Kidney (tissue), 14 donors: ENCODE data around the gene MOB1B. TPM values are rescaled to one million over a fixed set of nuclear protein-coding genes. Genes with fewer than 3 reads are reported as not detected.
"Not testable (repeated sequence)": the region's sequence is repeated elsewhere in the genome, so short reads cannot be mapped to it uniquely, and the experiment has no call there.

Experiments
- DNase-seq, 5 donors: peaks; one replicate each; pipeline ENCODE4 v3.0.0-alpha.2; 2013 to 2020
- FAIRE-seq: peaks from 2 replicates; lab custom pipeline; 2012; peaks lifted over from hg19 to GRCh38; lab: Jason Lieb, UNC
- H3K27ac ChIP-seq, 2 donors: one replicate each; pipeline ENCODE4 v1.7.0; 2013; ENCODE audit warnings: low read depth in 2 of 2, low read length in 2 of 2, inconsistent platforms in 1 of 2
- H3K27me3 ChIP-seq: one replicate; pipeline ENCODE4 v1.7.1; 2013; ENCODE audit warnings: low read length, inconsistent platforms; ENCODE audit not compliant: control insufficient read depth, insufficient read depth
- H3K36me3 ChIP-seq, 3 donors: one replicate each; pipeline versions ENCODE4 v1.7.0 to v1.7.1; 2013; ENCODE audit warnings: low read length in 3 of 3, control low read depth in 1 of 3, inconsistent platforms in 1 of 3; ENCODE audit not compliant: insufficient read depth in 3 of 3, control insufficient read depth in 2 of 3
- H3K4me1 ChIP-seq, 3 donors: one replicate each; pipeline versions ENCODE4 v1.7.0 to v1.7.1; 2013; ENCODE audit warnings: low read length in 3 of 3, inconsistent platforms in 1 of 3, low read depth in 1 of 3; ENCODE audit not compliant: control insufficient read depth in 2 of 3, insufficient read depth in 2 of 3
- H3K4me3 ChIP-seq, 3 donors: one replicate each; pipeline versions ENCODE4 v1.7.0 to v1.8.1; 2013; ENCODE audit warnings: low read length in 3 of 3, control low read depth in 1 of 3, inconsistent platforms in 1 of 3
- H3K9ac ChIP-seq, 3 donors: one replicate each; pipeline versions ENCODE4 v1.7.0 to v1.7.1; 2013; ENCODE audit warnings: low read length in 3 of 3, control low read depth in 1 of 3, inconsistent platforms in 1 of 3
- H3K9me3 ChIP-seq, 3 donors: one replicate each; pipeline versions ENCODE4 v1.7.0 to v1.7.1; 2013; ENCODE audit warnings: low read length in 3 of 3, control low read depth in 1 of 3, inconsistent platforms in 1 of 3; ENCODE audit not compliant: control insufficient read depth in 2 of 3, insufficient read depth in 1 of 3
- CTCF ChIP-seq: IDR thresholded peaks from 3 replicates; pipeline ENCODE4 v1.5.1; 2012; ENCODE audit warnings: mild to moderate bottlenecking, moderate library complexity, borderline replicate concordance; ENCODE audit not compliant: insufficient read depth; ENCODE audit errors: extremely low read depth
- intact Hi-C: fragments of 100-400 bp; cut with DNase I; formaldehyde crosslinking; loops from one replicate; pipeline ENCODE4 v1.11.1; 2022
- polyA plus RNA-seq: library from polyadenylated mRNA; stranded (reverse); fragments of 350-450 nt; fragmentation: Illumina TruSeq; extraction: RNeasy Lipid Tissue Mini Kit (QIAGEN cat#74804); gene quantifications from one replicate; pipeline ENCODE4 v1.2.3, GENCODE V29; 2014; ENCODE audit warnings: low read depth, low replicate concordance; ENCODE audit not compliant: insufficient read depth
- total RNA-seq: library from RNA; stranded (reverse); fragmentation: NEBNext Ultra II Directional; extraction: Animal tissue kit (Norgen Biotek cat#: 25700); gene quantifications from one replicate; pipeline ENCODE4 v1.2.1, GENCODE V29; 2021
- donor health status: control.
- donor health status: control.
- donor health status: control.
- donor health status: control.
- donor health status: control.
- donor health status: DM: yes; HTN: yes; CAD: no.
- donor health status: Normal renal cell carcinoma (clear cell type).

The MOB1B gene
- total and polyA plus RNA-seq, 2 donors from 2014 or later: 13.9 to 34.2 TPM

- H3K27me3 ChIP-seq: no peaks in the 10 kb centered on the region
- intact Hi-C loops: no loop called here
- FAIRE-seq (no peak), DNase-seq (peak in 3 of 5 donors; percentile 17 to 61 (median 56))
- no peak overlapping the region for H3K9ac ChIP-seq
- no peaks in the 10 kb centered on the region for H3K36me3 ChIP-seq
- H3K4me3 ChIP-seq: no peak overlapping the region
- no peak for TF ChIP-seq CTCF
- peaks cover 0 to 8% (median 5%) of the 10 kb centered on the region in 3 donors for H3K4me1 ChIP-seq
- H3K27ac ChIP-seq: peak overlapping the region in 1 of 2 donors; percentile 20
- no peaks in the 10 kb centered on the region for H3K9me3 ChIP-seq
Observed at GRCh38 chr4:70895811-70896491, 6.2 kb upstream of the MOB1B start.

GRCh38 chr4:70898581-70898980 is 3.6 kb upstream of the MOB1B start:
- FAIRE-seq, H3K9me3 ChIP-seq, H3K9ac ChIP-seq, intact Hi-C loops, DNase-seq, H3K4me3 ChIP-seq, H3K27me3 ChIP-seq, H3K27ac ChIP-seq, H3K36me3 ChIP-seq: not testable (repeated sequence)
- H3K4me1 ChIP-seq: peaks cover 0 to 12% (median 5%) of the 10 kb centered on the region in 3 donors

- no peaks in the 10 kb centered on the region for H3K27me3 ChIP-seq
- peaks cover 0 to 4% (median 0%) of the 10 kb centered on the region in 3 donors for H3K4me1 ChIP-seq
- peaks cover 0 to 2% (median 0%) of the 10 kb centered on the region in 3 donors for H3K36me3 ChIP-seq
- peak overlapping the region; percentile 81 to 92 (median 92) for H3K9ac ChIP-seq
- peak overlapping the region; percentile 86 to 90 for H3K27ac ChIP-seq
- DNase-seq (no peak), FAIRE-seq (no peak)
- TF ChIP-seq CTCF: no peak
- intact Hi-C loops: no loop called here
- H3K4me3 ChIP-seq: peak overlapping the region; percentile 79 to 92 (median 88)
- no peaks in the 10 kb centered on the region for H3K9me3 ChIP-seq
Observed at GRCh38 chr4:70901607-70901983, 574 bp upstream of the MOB1B start.

GRCh38 chr4:70902577-70903290 is 565 bp downstream of the MOB1B start:
- peak overlapping the region; percentile 79 to 95 (median 80) for H3K4me3 ChIP-seq
- no peak for TF ChIP-seq CTCF
- H3K9ac ChIP-seq: peak overlapping the region; percentile 75 to 99 (median 92)
- H3K36me3 ChIP-seq: peaks cover 0 to 3% (median 2%) of the 10 kb centered on the region in 3 donors
- DNase-seq (peak in 3 of 5 donors; percentile 70 to 76 (median 75)), FAIRE-seq (no peak)
- intact Hi-C loops: no loop called here
- no peaks in the 10 kb centered on the region for H3K27me3 ChIP-seq
- no peaks in the 10 kb centered on the region for H3K9me3 ChIP-seq
- H3K4me1 ChIP-seq: peaks cover 0 to 5% (median 0%) of the 10 kb centered on the region in 3 donors
- peak overlapping the region; percentile 86 to 90 for H3K27ac ChIP-seq
